Karpas-422 (cell line): ENCODE results near the gene SLC25A44. TPM values are rescaled to one million over a fixed set of nuclear protein-coding genes. Genes with fewer than 3 reads are reported as not detected.
"Not testable (repeated sequence)": the region's sequence is repeated elsewhere in the genome, so short reads cannot be mapped to it uniquely, and the experiment has no call there.

Experiments used
- DNase-seq: peaks from one replicate; pipeline ENCODE4 v3.0.0-alpha.2; 2015
- H2AFZ ChIP-seq: fragments of 200-600 bp; sonication (generic); 2 replicates; pipeline ENCODE4 v1.6.1; 2014; ENCODE audit warnings: antibody characterized with exemption, low read length, mixed read lengths
- H3K27ac ChIP-seq: fragments of 200-600 bp; sonication (generic); 2 replicates; pipeline ENCODE4 v1.5.1; 2014; ENCODE audit warnings: mild to moderate bottlenecking, low read length, moderate library complexity
- H3K27me3 ChIP-seq: fragments of 200-600 bp; sonication (generic); 2 replicates; pipeline ENCODE4 v1.6.1; 2014; ENCODE audit warnings: low read length, mixed read lengths
- H3K36me3 ChIP-seq: fragments of 200-600 bp; sonication (generic); 2 replicates; pipeline ENCODE4 v1.6.1; 2014; ENCODE audit warnings: low read length, mixed read lengths; ENCODE audit not compliant: insufficient read depth
- H3K4me1 ChIP-seq: fragments of 200-600 bp; sonication (generic); 2 replicates; pipeline ENCODE4 v1.6.1; 2014; ENCODE audit warnings: mild to moderate bottlenecking, low read length, mixed read lengths
- H3K4me2 ChIP-seq: fragments of 200-600 bp; sonication (generic); 2 replicates; pipeline ENCODE4 v1.6.1; 2014; ENCODE audit warnings: low read length, low read depth, mild to moderate bottlenecking; ENCODE audit not compliant: poor library complexity, severe bottlenecking
- H3K4me3 ChIP-seq: fragments of 200-600 bp; sonication (generic); 2 replicates; pipeline ENCODE4 v1.5.1; 2014; ENCODE audit warnings: mild to moderate bottlenecking, antibody characterized with exemption, low read length, mixed read lengths
- H3K79me2 ChIP-seq: fragments of 200-600 bp; sonication (generic); 2 replicates; pipeline ENCODE4 v1.6.1; 2014; ENCODE audit warnings: mild to moderate bottlenecking, low read length, mixed read lengths
- H3K9ac ChIP-seq: fragments of 200-600 bp; sonication (generic); 2 replicates; pipeline ENCODE4 v1.6.0; 2014; ENCODE audit warnings: low read length
- H3K9me2 ChIP-seq: fragments of 200-600 bp; sonication (generic), shearing (Covaris generic); replicated peaks from 2 replicates; pipeline ENCODE4 v1.6.0; 2014; ENCODE audit warnings: mild to moderate bottlenecking, low read length, moderate library complexity; ENCODE audit not compliant: insufficient read depth
- H3K9me3 ChIP-seq: fragments of 300-700, 200-600 bp; sonication (generic); 2 replicates; pipeline ENCODE4 v1.6.1; 2014; ENCODE audit warnings: low read length, mixed read lengths
- H4K20me1 ChIP-seq: fragments of 200-600 bp; sonication (generic); 2 replicates; pipeline ENCODE4 v1.6.1; 2014; ENCODE audit warnings: mild to moderate bottlenecking, antibody characterized with exemption, low read length, low read depth; ENCODE audit not compliant: insufficient read depth
- total RNA-seq: library from RNA; depleted of rRNA; stranded (reverse); fragments of >200 nt; shearing (Covaris generic); gene quantifications from 2 replicates; pipeline ENCODE4 v1.2.3, GENCODE V29; 2014; ENCODE audit warnings: low replicate concordance

SLC25A44 gene
- total RNA-seq, 1 experiment from 2014 or later = 24.0 TPM

GRCh38 chr1:156172696-156173470 lies 21.0 kb upstream of the SLC25A44 start:
- Histone ChIP-seq H2AFZ (no peak overlapping the region), H3K4me2 (no peak overlapping the region)
- no peak for DNase-seq

GRCh38 chr1:156176610-156177210 lies 17.2 kb upstream of the SLC25A44 start:
- Histone ChIP-seq H3K9me2 (no peaks in the 10 kb centered on the region), H3K36me3 (no peaks in the 10 kb centered on the region), H3K79me2 (no peaks in the 10 kb centered on the region), H2AFZ (no peak overlapping the region), H3K9ac (no peak overlapping the region), H3K4me2 (no peak overlapping the region), H3K27me3 (no peaks in the 10 kb centered on the region), H3K4me3 (no peak overlapping the region), H4K20me1 (no peaks in the 10 kb centered on the region), H3K4me1 (no peaks in the 10 kb centered on the region), H3K27ac (no peak overlapping the region), H3K9me3 (no peaks in the 10 kb centered on the region)
- no peak for DNase-seq

More at GRCh38 chr1:156172696-156173470, 21.0 kb upstream of the SLC25A44 start:
- Histone ChIP-seq H3K4me1 (no peaks in the 10 kb centered on the region), H3K9ac (no peak overlapping the region), H3K27me3 (no peaks in the 10 kb centered on the region), H3K9me3 (no peaks in the 10 kb centered on the region), H3K36me3 (no peaks in the 10 kb centered on the region), H3K79me2 (no peaks in the 10 kb centered on the region), H3K27ac (no peak overlapping the region), H4K20me1 (no peaks in the 10 kb centered on the region), H3K4me3 (no peak overlapping the region), H3K9me2 (no peaks in the 10 kb centered on the region)

GRCh38 chr1:156177919-156178654 lies 15.8 kb upstream of the SLC25A44 start:
- H3K4me1 ChIP-seq = no peaks in the 10 kb centered on the region
- no peak overlapping the region for H3K27ac ChIP-seq
- no peak overlapping the region for H2AFZ ChIP-seq
- no peak for DNase-seq
- no peak overlapping the region for H3K9ac ChIP-seq
- no peaks in the 10 kb centered on the region for H3K9me3 ChIP-seq
- no peak overlapping the region for H3K4me3 ChIP-seq
- no peaks in the 10 kb centered on the region for H3K9me2 ChIP-seq
- H3K79me2 ChIP-seq = no peaks in the 10 kb centered on the region
- H3K36me3 ChIP-seq = no peaks in the 10 kb centered on the region
- no peak overlapping the region for H3K4me2 ChIP-seq
- H3K27me3 ChIP-seq = no peaks in the 10 kb centered on the region
- no peaks in the 10 kb centered on the region for H4K20me1 ChIP-seq

- Histone ChIP-seq H3K4me1 (no peaks in the 10 kb centered on the region), H3K27me3 (no peaks in the 10 kb centered on the region), H3K79me2 (no peaks in the 10 kb centered on the region), H2AFZ (no peak overlapping the region), H3K4me3 (no peak overlapping the region), H3K9me3 (no peaks in the 10 kb centered on the region), H3K9ac (no peak overlapping the region), H4K20me1 (no peaks in the 10 kb centered on the region), H3K9me2 (no peaks in the 10 kb centered on the region), H3K4me2 (no peak overlapping the region), H3K36me3 (no peaks in the 10 kb centered on the region), H3K27ac (no peak overlapping the region)
- DNase-seq = no peak
These were observed 13.4 kb upstream of the SLC25A44 start for GRCh38 chr1:156180471-156180870.

GRCh38 chr1:156181391-156181924 lies 12.4 kb upstream of the SLC25A44 start:
- H3K9me2 ChIP-seq, DNase-seq, H2AFZ ChIP-seq, H3K9me3 ChIP-seq, H3K36me3 ChIP-seq, H3K79me2 ChIP-seq, H3K4me2 ChIP-seq, H3K27ac ChIP-seq, H3K4me3 ChIP-seq, H3K4me1 ChIP-seq, H3K27me3 ChIP-seq, H3K9ac ChIP-seq, H4K20me1 ChIP-seq: not testable (repeated sequence)

- H4K20me1 ChIP-seq, H2AFZ ChIP-seq, H3K9me2 ChIP-seq, H3K79me2 ChIP-seq, H3K4me2 ChIP-seq, H3K9ac ChIP-seq, H3K27ac ChIP-seq, H3K4me3 ChIP-seq, H3K27me3 ChIP-seq, H3K4me1 ChIP-seq, DNase-seq, H3K9me3 ChIP-seq, H3K36me3 ChIP-seq: not testable (repeated sequence)
These were observed 11.7 kb upstream of the SLC25A44 start for GRCh38 chr1:156182010-156182779.

- H2AFZ ChIP-seq, H3K27me3 ChIP-seq, H3K4me2 ChIP-seq, H3K36me3 ChIP-seq, H3K79me2 ChIP-seq, H3K27ac ChIP-seq, H3K9me2 ChIP-seq, DNase-seq, H3K9ac ChIP-seq, H4K20me1 ChIP-seq, H3K4me3 ChIP-seq, H3K4me1 ChIP-seq, H3K9me3 ChIP-seq: not testable (repeated sequence)
These were observed 7.3 kb upstream of the SLC25A44 start for GRCh38 chr1:156186347-156187177.
